HL-60 (cell line): ENCODE measurements around the gene NEU3.
"Not testable (repeated sequence)": the region's sequence is repeated elsewhere in the genome, so short reads cannot be mapped to it uniquely, and the experiment has no call there.

ENCODE experiments used
- DNase-seq, 2 experiments: peaks; one replicate each; pipeline ENCODE4 v3.0.0-alpha.2; 2010 to 2020; ENCODE audit warnings: low read depth in 1 of 2, low spot score in 1 of 2
- H3K27ac ChIP-seq: fragments of 250-450 bp; sonication (Bioruptor Pico); replicated peaks from 2 replicates; pipeline ENCODE4 v1.5.1; 2020; ENCODE audit warnings: mild to moderate bottlenecking, moderate library complexity
- H3K27me3 ChIP-seq: fragments of 250-450 bp; sonication (Bioruptor Pico); 2 replicates; pipeline ENCODE4 v1.5.1; 2021; ENCODE audit warnings: mild to moderate bottlenecking, moderate library complexity; ENCODE audit not compliant: insufficient read depth, poor library complexity, severe bottlenecking
- H3K4me3 ChIP-seq: replicated peaks from 2 replicates; pipeline ENCODE4 v1.5.1; 2011; ENCODE audit warnings: mild to moderate bottlenecking, control low read depth, low read length; ENCODE audit not compliant: insufficient read depth
- GABPA ChIP-seq: IDR thresholded peaks from 2 replicates; pipeline ENCODE4 v1.6.1; 2012; ENCODE audit warnings: low read depth
- POLR2AphosphoS5 ChIP-seq: IDR thresholded peaks from 2 replicates; pipeline ENCODE4 v1.6.1; 2012; ENCODE audit warnings: low read depth
- SPI1 ChIP-seq: IDR thresholded peaks from 2 replicates; pipeline ENCODE4 v1.6.1; 2012; ENCODE audit warnings: low read depth, mild to moderate bottlenecking, borderline replicate concordance
- TF ChIP-seq, protein P1 (sequence below): IDR thresholded peaks from one replicate; pipeline ENCODE4 v1.5.1; 2011; ENCODE audit warnings: low read length, control low read depth, inconsistent platforms; ENCODE audit not compliant: insufficient read depth
- TF ChIP-seq, protein P2 (sequence below): IDR thresholded peaks from 2 replicates; pipeline ENCODE4 v1.6.1; 2012; ENCODE audit warnings: low read depth; ENCODE audit not compliant: insufficient replicate concordance

Gene NEU3

DNA sequence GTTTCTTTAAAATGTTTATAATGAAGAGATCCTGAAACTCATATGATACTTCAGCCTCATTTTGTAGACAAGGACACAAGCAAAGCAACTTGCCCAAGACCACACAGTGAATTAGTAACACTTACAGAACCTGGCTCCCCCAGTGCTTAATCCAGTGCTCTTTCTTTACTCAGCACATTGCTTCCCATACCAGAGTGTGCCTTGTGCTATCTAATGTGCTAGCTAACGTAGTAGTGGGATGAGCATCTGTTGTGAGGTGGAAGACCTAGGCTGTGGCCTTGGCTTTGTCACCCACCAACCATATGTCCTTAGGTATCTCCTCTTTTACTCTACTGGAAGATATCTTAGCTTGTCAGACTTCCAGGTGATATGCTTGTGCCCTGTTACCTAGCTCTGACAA, 34.5 kb upstream of the NEU3 start:
- no peaks in the 10 kb centered on the region for H3K27me3 ChIP-seq
- no peak for DNase-seq
- H3K27ac ChIP-seq = no peak overlapping the region
- TF ChIP-seq, protein P1, sequence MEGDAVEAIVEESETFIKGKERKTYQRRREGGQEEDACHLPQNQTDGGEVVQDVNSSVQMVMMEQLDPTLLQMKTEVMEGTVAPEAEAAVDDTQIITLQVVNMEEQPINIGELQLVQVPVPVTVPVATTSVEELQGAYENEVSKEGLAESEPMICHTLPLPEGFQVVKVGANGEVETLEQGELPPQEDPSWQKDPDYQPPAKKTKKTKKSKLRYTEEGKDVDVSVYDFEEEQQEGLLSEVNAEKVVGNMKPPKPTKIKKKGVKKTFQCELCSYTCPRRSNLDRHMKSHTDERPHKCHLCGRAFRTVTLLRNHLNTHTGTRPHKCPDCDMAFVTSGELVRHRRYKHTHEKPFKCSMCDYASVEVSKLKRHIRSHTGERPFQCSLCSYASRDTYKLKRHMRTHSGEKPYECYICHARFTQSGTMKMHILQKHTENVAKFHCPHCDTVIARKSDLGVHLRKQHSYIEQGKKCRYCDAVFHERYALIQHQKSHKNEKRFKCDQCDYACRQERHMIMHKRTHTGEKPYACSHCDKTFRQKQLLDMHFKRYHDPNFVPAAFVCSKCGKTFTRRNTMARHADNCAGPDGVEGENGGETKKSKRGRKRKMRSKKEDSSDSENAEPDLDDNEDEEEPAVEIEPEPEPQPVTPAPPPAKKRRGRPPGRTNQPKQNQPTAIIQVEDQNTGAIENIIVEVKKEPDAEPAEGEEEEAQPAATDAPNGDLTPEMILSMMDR = no peak
- no peak for TF ChIP-seq SPI1
- TF ChIP-seq GABPA = no peak
- TF ChIP-seq, protein P2, sequence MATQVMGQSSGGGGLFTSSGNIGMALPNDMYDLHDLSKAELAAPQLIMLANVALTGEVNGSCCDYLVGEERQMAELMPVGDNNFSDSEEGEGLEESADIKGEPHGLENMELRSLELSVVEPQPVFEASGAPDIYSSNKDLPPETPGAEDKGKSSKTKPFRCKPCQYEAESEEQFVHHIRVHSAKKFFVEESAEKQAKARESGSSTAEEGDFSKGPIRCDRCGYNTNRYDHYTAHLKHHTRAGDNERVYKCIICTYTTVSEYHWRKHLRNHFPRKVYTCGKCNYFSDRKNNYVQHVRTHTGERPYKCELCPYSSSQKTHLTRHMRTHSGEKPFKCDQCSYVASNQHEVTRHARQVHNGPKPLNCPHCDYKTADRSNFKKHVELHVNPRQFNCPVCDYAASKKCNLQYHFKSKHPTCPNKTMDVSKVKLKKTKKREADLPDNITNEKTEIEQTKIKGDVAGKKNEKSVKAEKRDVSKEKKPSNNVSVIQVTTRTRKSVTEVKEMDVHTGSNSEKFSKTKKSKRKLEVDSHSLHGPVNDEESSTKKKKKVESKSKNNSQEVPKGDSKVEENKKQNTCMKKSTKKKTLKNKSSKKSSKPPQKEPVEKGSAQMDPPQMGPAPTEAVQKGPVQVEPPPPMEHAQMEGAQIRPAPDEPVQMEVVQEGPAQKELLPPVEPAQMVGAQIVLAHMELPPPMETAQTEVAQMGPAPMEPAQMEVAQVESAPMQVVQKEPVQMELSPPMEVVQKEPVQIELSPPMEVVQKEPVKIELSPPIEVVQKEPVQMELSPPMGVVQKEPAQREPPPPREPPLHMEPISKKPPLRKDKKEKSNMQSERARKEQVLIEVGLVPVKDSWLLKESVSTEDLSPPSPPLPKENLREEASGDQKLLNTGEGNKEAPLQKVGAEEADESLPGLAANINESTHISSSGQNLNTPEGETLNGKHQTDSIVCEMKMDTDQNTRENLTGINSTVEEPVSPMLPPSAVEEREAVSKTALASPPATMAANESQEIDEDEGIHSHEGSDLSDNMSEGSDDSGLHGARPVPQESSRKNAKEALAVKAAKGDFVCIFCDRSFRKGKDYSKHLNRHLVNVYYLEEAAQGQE = no peak
- TF ChIP-seq POLR2AphosphoS5 = no peak
- H3K4me3 ChIP-seq = no peak overlapping the region

DNA sequence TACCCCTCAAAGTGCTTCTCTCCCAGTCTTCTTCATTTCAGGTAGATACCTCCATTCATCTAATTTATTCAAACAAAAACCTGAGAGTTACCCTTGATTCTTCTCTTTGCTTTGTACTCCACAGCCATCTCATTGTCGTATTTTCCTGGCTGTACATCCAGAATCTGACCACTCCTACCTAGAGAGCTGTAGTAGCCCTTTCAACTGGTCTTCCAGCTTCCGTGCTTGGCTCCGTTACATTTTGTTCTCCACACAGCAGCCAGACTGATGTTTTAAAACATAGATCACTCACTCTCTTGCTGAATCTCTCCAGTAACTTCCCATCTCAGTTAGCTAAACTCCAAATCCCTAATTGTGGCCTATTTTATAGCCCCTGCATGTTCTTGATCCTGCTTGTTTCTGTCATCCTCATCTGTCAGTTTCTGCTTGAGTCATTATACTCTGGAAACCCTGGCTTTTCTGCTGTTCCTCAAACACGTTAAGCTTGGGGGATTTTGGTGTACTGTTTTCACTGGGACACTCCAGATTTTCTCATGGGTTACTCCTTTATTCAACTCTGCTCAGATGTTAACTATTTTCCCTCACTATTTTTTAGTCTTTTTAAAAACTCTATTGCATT, 32.2 kb upstream of the NEU3 start:
- no peak overlapping the region for H3K27ac ChIP-seq
- TF ChIP-seq GABPA (no peak), POLR2AphosphoS5 (no peak), SPI1 (no peak)
- TF ChIP-seq, protein P2 = no peak
- TF ChIP-seq, protein P1 = no peak
- H3K4me3 ChIP-seq = no peak overlapping the region

DNA sequence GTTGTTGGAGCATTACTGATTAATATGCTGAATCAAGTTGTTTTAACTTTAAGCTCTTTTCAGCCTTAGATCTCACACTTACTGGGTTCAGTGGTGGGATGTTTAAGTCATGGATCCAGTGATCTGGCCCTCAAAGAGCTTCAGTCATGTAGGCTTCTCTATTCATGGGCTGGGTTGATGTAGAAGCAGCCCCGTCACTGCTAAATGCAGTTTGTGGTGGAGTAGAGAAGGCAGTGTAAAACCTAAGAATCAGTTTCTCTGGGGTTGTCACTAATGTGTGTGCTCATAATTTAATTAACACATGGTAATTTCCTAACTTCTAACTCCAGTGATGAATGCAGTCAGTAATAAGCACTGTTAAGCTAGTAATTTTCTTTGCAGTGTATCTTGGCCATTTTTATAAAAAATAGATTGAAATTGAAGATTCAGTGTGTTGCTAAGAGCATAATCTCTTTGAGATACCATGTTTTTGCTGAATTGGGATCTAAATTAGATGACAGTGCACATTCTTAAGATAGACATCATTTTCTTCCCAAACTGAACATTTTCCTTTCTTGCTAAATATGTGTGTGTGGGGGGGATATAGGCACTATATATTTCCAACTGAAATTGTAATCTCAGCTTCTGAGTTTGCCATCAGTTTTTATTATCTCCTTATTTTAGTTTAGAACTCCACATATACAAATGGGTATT, 30.6 kb upstream of the NEU3 start:
- H3K27ac ChIP-seq = no peak overlapping the region
- H3K4me3 ChIP-seq = no peak overlapping the region
- no peak for DNase-seq
- TF ChIP-seq, protein P1 = no peak
- TF ChIP-seq, protein P2 = no peak
- TF ChIP-seq POLR2AphosphoS5 = no peak
- no peak for TF ChIP-seq SPI1
- no peak for TF ChIP-seq GABPA
- no peaks in the 10 kb centered on the region for H3K27me3 ChIP-seq

More for the DNA sequence above, 32.2 kb upstream of the NEU3 start:
- H3K27me3 ChIP-seq = no peaks in the 10 kb centered on the region
- DNase-seq = no peak

DNA sequence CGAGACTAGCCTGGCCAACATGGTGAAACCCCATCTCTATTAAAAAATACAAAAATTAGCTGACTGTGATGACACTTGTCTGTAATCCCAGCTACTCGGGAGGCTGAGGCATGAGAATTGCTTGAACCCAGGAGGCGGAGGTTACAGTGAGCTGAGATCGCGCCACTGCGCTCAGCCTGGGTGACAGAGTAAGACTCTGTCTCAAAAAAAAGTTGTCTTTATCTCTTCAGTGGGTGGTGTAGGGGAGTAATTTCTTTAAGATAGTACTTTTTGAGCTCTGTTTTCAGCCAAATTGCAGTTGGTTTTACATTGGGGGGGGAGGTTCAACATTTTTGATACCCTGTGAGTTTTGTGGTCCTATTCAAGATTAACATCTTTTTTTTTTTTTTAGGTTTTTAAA, 28.6 kb upstream of the NEU3 start:
- not testable (repeated sequence) for H3K4me3 ChIP-seq, H3K27me3 ChIP-seq, DNase-seq, H3K27ac ChIP-seq
